ENCODE data around the gene IGF2.
A peak's percentile ranks its signal among the peaks of the same experiment; 100 is the strongest.

IGF2 gene

DNA sequence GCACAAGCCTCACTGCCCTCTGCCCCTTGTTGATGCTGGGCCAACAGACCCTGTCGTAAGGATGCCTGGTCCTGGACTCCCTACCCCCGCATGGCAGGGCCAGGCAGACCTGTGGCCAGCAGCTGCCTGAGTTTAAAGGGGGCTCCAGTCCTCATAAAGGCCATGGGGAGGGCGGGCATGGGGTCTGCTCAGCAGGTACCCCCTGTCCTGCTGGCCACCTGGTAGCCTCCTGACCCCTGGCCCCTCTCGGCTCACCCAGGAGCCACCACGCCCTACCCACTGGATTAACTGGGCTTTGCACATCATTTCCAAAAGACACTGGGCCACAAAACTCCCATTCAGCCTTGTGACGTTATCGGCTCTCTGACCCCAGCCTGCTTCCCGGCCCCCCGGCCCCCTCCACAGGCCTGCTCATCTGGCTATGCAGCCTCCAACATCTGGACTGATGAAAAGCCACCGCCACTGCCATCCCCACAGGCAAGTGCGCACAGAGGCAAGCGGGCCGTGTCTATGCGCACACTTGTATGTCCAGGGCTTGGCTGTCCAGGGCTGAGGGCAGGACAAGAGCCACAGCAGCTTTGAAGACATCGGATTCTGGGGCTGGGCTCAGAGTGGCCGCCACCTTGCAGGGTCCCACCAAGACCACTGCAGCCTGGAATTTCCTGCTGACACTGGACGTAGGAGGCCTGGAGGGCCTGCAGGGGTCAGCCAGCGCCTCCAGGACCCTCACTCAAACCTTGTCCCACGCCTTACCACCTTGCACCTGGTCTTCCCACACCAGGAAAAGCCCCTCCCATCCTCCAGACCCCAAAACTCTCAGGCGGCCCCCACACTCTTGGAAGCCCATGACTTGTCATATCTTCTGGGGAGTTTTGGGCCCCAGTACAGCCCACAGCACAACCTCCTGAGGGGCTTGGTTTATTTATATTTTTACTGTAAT, 48.7 kb downstream of the IGF2 start:
- no peak for DNase-seq

DNA sequence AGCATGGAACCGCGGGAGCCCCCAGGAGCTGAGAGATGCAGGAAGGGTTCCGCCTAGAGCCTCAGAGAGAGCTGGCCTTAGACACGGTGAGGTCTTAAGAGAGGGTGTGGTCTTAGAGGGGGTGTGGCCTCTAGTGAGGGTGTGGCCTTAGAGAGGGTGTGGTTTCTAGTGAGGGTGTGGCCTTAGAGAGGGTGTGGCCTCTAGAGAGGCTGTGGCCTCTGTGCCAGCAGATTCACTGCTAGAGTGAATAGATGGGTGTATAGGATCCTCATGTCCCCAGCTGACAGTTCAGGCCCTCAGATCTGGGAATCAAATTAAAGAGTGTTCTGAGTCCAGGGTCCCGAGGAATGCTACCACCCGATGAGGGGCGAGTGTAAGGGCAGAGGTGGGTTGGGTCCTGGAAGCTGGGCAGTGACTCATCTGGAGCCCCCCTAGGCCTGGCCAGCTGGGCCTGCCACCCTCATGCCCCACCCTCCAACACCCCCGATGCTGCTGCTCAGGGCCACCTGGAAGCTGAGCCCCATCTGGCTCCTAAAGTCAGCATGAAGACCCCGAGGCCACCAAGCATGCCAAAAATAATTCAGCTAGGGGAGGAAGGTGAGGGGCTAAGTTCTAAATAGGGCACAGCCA, 49.5 kb downstream of the IGF2 start:
- DNase-seq, result peak; percentile 82

DNA sequence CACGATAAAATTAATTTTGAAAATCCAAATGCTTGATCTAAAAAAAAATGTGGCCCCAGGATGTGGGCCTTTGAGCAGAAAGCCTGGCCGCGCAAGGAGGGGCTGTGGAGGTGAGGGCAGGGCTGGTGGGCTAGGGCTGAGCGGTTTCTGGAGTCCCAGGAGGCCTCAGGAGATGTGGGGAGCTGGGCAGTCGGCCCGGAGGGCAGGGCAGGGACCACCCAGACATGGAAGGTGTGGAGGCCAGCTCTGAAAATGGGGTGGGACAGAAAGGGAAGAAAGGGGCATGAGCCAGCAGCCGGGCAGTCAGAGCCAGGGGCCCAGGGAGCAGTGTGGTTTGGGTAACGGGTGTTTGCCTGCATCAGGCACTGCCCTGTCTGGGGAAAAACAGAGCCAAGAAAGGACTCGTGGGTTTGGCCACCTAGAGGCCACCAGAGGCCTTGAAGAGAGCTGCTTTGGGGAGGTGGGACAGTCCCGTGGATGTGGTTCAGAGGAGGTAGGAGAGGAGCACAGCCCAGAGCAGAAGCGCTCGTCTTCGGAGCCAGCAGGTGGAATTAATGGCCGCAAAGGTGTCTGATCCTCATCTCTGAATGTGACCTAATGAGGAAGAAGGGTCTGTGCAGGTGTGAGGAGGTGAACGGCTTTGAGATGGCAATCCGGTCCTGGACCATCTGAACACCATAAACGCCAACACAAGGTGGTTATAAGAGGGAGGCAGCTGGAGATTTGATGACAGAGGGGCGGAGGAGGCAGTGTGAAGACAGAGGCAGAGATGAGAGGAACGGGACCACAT, 50.2 kb downstream of the IGF2 start:
- DNase-seq, result peak; percentile 9

DNA sequence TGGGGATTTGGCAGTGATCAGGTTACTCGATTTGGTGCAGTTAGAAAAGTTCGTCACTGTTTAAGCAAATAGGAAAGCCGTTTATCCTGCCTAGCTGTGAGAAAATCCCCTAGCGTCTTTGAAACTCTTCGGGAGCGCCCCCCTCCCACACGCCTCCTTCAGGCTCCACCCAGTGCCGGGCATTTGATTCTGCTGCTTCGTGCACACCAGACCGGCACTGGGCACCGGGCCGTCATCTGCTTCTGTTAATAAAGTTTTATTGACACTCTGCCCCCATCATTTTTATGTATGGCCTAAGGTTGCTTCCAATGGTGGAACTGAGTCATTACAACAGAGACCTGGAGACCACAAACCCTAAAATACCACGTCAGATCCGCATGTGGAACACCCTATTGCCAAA, 50.9 kb downstream of the IGF2 start:
- DNase-seq, result no peak

DNA sequence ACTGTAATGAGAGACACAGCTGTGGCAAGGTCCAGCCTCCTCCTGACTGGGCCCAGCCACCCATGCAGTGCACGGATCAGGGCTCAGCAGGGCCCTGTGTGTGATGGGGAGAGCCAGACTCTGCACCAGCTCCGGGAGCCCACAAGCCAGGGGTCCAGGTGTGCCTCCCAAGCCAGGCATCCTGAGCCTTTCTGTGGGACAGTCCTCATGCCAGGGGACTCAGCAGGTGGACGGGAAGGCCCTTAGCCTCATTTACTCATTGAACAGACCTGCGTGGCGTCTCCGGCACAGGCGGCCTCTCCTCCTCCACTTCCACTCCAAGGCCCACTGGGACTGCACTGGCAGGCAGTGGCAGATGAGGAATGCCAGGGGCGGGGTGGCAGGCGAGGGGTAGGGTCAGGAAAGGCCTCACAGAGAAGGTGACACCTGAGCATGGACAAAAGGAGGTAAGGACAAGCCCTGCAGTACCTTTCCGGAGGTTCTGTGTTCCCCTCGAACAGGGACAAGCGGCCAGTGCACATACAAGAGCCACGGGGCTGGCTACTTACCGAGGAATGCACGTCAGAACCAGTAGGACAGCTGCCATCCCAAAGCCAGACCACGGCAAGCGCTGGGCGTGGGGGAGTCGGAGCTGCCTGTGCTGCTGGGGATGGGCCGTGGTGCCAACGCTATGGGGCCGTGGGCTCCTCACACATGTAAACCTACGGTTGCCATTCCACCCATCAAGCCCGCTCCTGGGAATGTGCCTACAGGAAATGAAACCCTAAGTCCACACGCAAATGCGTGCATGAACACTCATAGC, 52.7 kb downstream of the IGF2 start:
- DNase-seq, result no peak

GRCh38 chr11:2085251-2086066, 53.7 kb downstream of the IGF2 start:
- DNase-seq, result no peak

- no peak for DNase-seq
These were observed 54.5 kb downstream of the IGF2 start for GRCh38 chr11:2084721-2085120.
